IMR-90 (cell line): ENCODE results near the gene TRAIP. TPM values are rescaled to one million over a fixed set of nuclear protein-coding genes. Genes with fewer than 3 reads are reported as not detected.

Source experiments
- ATAC-seq: fragments of 200-7000 bp; cut with Tn5 transposase; 2 replicates; pipeline ENCODE4 v1.9.1; 2020; ENCODE audit warnings: low read depth, mild to moderate bottlenecking, moderate library complexity
- BruUV-seq: library from RNA; stranded (reverse); fragments of 400-500 nt; replicated peaks from 2 replicates; lab custom pipeline; 2021; lab: Mats Ljungman, UMichigan
- CTCF ChIA-PET: fragments of 300-600 bp; formaldehyde crosslinking; extraction: SDS; loops from one replicate; lab custom pipeline; 2021; ENCODE audit warnings: antibody characterized with exemption; lab: Yijun Ruan, JAX
- POLR2A ChIA-PET: fragments of 300-600 bp; sonication (Branson Sonifier 250); formaldehyde crosslinking; loops from one replicate; lab custom pipeline; 2022; ENCODE audit warnings: antibody characterized with exemption; ENCODE audit not compliant: unreplicated experiment; lab: Charles Lee
- DNase-seq: peaks from one replicate; pipeline ENCODE4 v3.0.0; 2013
- H2AFZ ChIP-seq: replicated peaks from 2 replicates; pipeline ENCODE3; 2013; ENCODE audit warnings: low read length, mild to moderate bottlenecking; ENCODE audit not compliant: poor library complexity
- H2AK5ac ChIP-seq: 2 replicates; pipeline ENCODE4 v1.6.1; 2013; ENCODE audit warnings: low read depth, low read length, inconsistent platforms
- H2AK9ac ChIP-seq: replicated peaks from 2 replicates; pipeline ENCODE3; 2013; ENCODE audit warnings: mild to moderate bottlenecking, low read depth, low read length, moderate library complexity; ENCODE audit not compliant: poor library complexity
- H2BK120ac ChIP-seq: 2 replicates; pipeline ENCODE4 v1.6.1; 2013; ENCODE audit warnings: low read depth, low read length, inconsistent platforms
- H2BK15ac ChIP-seq: 3 replicates; pipeline ENCODE4 v1.6.1; 2013; ENCODE audit warnings: low read depth, low read length, inconsistent platforms
- H2BK20ac ChIP-seq: 2 replicates; pipeline ENCODE4 v1.6.1; 2013; ENCODE audit warnings: low read depth, mild to moderate bottlenecking, inconsistent platforms, low read length, moderate library complexity
- H2BK5ac ChIP-seq: 2 replicates; pipeline ENCODE4 v1.6.1; 2013; ENCODE audit warnings: mild to moderate bottlenecking, low read depth, low read length, inconsistent platforms; ENCODE audit not compliant: poor library complexity, severe bottlenecking
- H3K14ac ChIP-seq: replicated peaks from 2 replicates; pipeline ENCODE4 v1.6.1; 2013; ENCODE audit warnings: low read depth, low read length, inconsistent platforms
- H3K18ac ChIP-seq: 2 replicates; pipeline ENCODE4 v1.6.1; 2013; ENCODE audit warnings: low read depth, low read length, control low read depth
- H3K23ac ChIP-seq: 2 replicates; pipeline ENCODE4 v1.6.1; 2013; ENCODE audit warnings: low read depth, low read length, inconsistent platforms
- H3K27ac ChIP-seq: 2 replicates; pipeline ENCODE4 v1.5.1; 2013; ENCODE audit warnings: mild to moderate bottlenecking, control low read depth, low read length; ENCODE audit not compliant: insufficient read depth
- H3K27me3 ChIP-seq: 2 replicates; pipeline ENCODE4 v1.6.1; 2013; ENCODE audit warnings: low read length; ENCODE audit not compliant: control insufficient read depth, insufficient read depth
- H3K36me3 ChIP-seq: 2 replicates; pipeline ENCODE4 v1.6.1; 2013; ENCODE audit warnings: low read length, mixed read lengths; ENCODE audit not compliant: control insufficient read depth, insufficient read depth
- H3K4ac ChIP-seq: 2 replicates; pipeline ENCODE4 v1.6.1; 2013; ENCODE audit warnings: low read depth, low read length, inconsistent platforms
- H3K4me1 ChIP-seq: 2 replicates; pipeline ENCODE4 v1.6.1; 2013; ENCODE audit warnings: low read length, mixed read lengths; ENCODE audit not compliant: control insufficient read depth, insufficient read depth
- H3K4me2 ChIP-seq: 2 replicates; pipeline ENCODE4 v1.6.1; 2013; ENCODE audit warnings: low read depth, mild to moderate bottlenecking, control low read depth, low read length, moderate library complexity
- H3K4me3 ChIP-seq: 2 replicates; pipeline ENCODE4 v1.5.1; 2013; ENCODE audit warnings: low read depth, mild to moderate bottlenecking, control low read depth, low read length, moderate library complexity; ENCODE audit not compliant: insufficient read depth
- H3K56ac ChIP-seq: 2 replicates; pipeline ENCODE4 v1.6.1; 2013; ENCODE audit warnings: low read length, inconsistent platforms; ENCODE audit not compliant: insufficient read depth; ENCODE audit errors: extremely low read depth
- H3K79me1 ChIP-seq, 2 experiments: 2 replicates each; pipeline ENCODE4 v1.6.1; 2013; ENCODE audit warnings: low read length in 2 of 2, inconsistent platforms in 1 of 2, low read depth in 1 of 2
- H3K9ac ChIP-seq: 2 replicates; pipeline ENCODE4 v1.6.1; 2013; ENCODE audit warnings: low read depth, low read length, control low read depth
- H3K9me1 ChIP-seq: 2 replicates; pipeline ENCODE4 v1.6.1; 2013; ENCODE audit warnings: low read length, inconsistent platforms; ENCODE audit not compliant: insufficient read depth
- H3K9me3 ChIP-seq: 2 replicates; pipeline ENCODE4 v1.6.1; 2013; ENCODE audit warnings: low read length; ENCODE audit not compliant: control insufficient read depth, insufficient read depth
- H4K20me1 ChIP-seq: 2 replicates; pipeline ENCODE4 v1.6.1; 2013; ENCODE audit warnings: low read length, inconsistent platforms; ENCODE audit not compliant: insufficient read depth
- H4K5ac ChIP-seq: 2 replicates; pipeline ENCODE4 v1.6.1; 2013; ENCODE audit warnings: mild to moderate bottlenecking, low read depth, low read length, control low read depth
- H4K8ac ChIP-seq, 2 experiments: 2 replicates each; pipeline ENCODE4 v1.6.1; 2013; ENCODE audit warnings: low read depth in 2 of 2, low read length in 2 of 2, control low read depth in 1 of 2, inconsistent platforms in 1 of 2
- H4K91ac ChIP-seq: 2 replicates; pipeline ENCODE4 v1.6.1; 2013; ENCODE audit warnings: low read depth, low read length, inconsistent platforms; ENCODE audit not compliant: insufficient read depth
- CTCF ChIP-seq: conservative IDR thresholded peaks from 2 replicates; pipeline ENCODE4 v1.5.1; 2012; ENCODE audit warnings: mild to moderate bottlenecking, low read depth, low read length, improper control_type of control experiment
- WGBS, 2 experiments: methylation state at CpG; one replicate each; pipeline versions ENCODE4 v1.1.5 to v1.1.7; 2013; ENCODE audit warnings: missing lambda C conversion rate in 2 of 2; ENCODE audit not compliant: insufficient read length in 1 of 2; ENCODE audit errors: extremely low coverage in 2 of 2; 5-methylcytosine and 5-hydroxymethylcytosine counted together
- dilution Hi-C: fragments of 300-500 bp; cut with HindIII; formaldehyde crosslinking; loops from one replicate; pipeline ENCODE4 v1.14.3; 2018; ENCODE audit warnings: low sequenced_read_pairs; ENCODE audit not compliant: unreplicated experiment
- in situ Hi-C: fragments of 300-500 bp; cut with MboI; formaldehyde crosslinking; loops from 3 replicates; pipeline ENCODE4 v1.14.3; 2019; ENCODE audit warnings: low sequenced_read_pairs, inconsistent platforms, mixed read lengths
- intact Hi-C: fragments of 100-400 bp; cut with micrococcal nuclease; formaldehyde crosslinking; loops from 2 replicates; pipeline ENCODE4 v1.10.0; 2022
- polyA plus RNA-seq, 3 experiments: library from polyadenylated mRNA; depleted of rRNA; stranded (reverse); fragments of >200 nt; gene quantifications; 2 replicates each; pipeline ENCODE4 v1.2.3, GENCODE V29; 2012; ENCODE audit warnings: low replicate concordance in 1 of 3
- total RNA-seq: library from RNA; depleted of rRNA; stranded (reverse); fragments of >200 nt; gene quantifications from 2 replicates; pipeline ENCODE4 v1.2.3, GENCODE V29; 2012

TRAIP gene
- total and polyA plus RNA-seq, 2 of the 4 experiments (the other 2 are of a cell fraction): 6.3 to 9.2 TPM

DNA sequence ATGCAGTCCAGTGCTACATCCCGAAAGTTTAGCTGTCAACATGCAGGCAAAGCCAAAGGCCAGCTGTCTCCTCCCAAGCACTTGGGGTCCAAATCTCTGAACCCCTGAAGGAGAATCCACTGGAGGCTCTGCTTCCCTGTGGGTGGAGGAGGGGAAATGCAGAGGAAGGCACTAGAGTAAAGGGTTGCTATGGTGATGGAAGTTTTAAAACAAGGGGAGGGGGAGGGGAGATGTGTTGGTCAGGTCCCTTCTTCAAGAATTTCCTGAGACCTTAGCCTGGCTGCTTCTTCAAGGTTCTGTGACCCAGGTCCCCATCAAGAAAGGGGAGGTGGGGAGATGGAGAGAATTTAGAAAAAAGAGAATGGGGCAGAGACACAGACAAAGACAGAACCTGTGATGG, 11.0 kb upstream of the TRAIP start:
- DNase-seq: no peak

More for the DNA sequence above, 11.0 kb upstream of the TRAIP start:
- BruUV-seq: no TSS peak
- Histone ChIP-seq H2BK20ac (no peak overlapping the region), H3K4me1 (no peaks in the 10 kb centered on the region), H3K23ac (no peak overlapping the region), H2AK9ac (no peak overlapping the region), H2AFZ (no peak overlapping the region), H3K14ac (no peak overlapping the region), H3K9me1 (no peaks in the 10 kb centered on the region), H3K4ac (no peak overlapping the region), H4K5ac (no peak overlapping the region), H2AK5ac (no peak overlapping the region), H4K91ac (no peak overlapping the region), H2BK15ac (no peak overlapping the region), H3K9me3 (no peaks in the 10 kb centered on the region), H3K79me1 (no peaks in the 10 kb centered on the region), H3K36me3 (no peaks in the 10 kb centered on the region), H4K8ac (no peak overlapping the region), H3K56ac (no peak overlapping the region), H3K27ac (no peak overlapping the region), H4K20me1 (no peaks in the 10 kb centered on the region), H3K18ac (no peak overlapping the region), H3K4me2 (no peak overlapping the region), H3K9ac (no peak overlapping the region), H3K4me3 (no peak overlapping the region), H2BK120ac (no peak overlapping the region), H3K27me3 (peaks cover 77% of the 10 kb centered on the region), H2BK5ac (no peak overlapping the region)
- in situ Hi-C loops: no loop called here
- POLR2A ChIA-PET: no interaction called here
- intact Hi-C loops: no loop called here
- no CpG with 5 or more reads among the region's 1 CpG for WGBS, 2 experiments
- no peak for ATAC-seq
- dilution Hi-C loops: no loop called here
- CTCF ChIA-PET: no interaction called here
- TF ChIP-seq CTCF: no peak
